Smooth muscle cell (in vitro differentiated cells): ENCODE results near the gene LAG3. TPM values are rescaled to one million over a fixed set of nuclear protein-coding genes. Genes with fewer than 3 reads are reported as not detected.

ENCODE experiments used
- DNase-seq: peaks from one replicate; lab custom pipeline; 2025; ENCODE audit not compliant: unreplicated experiment; lab: John Stamatoyannopoulos, UW
- H2AFZ ChIP-seq: fragments of 200-600 bp; sonication (generic); 2 replicates; pipeline ENCODE4 v1.6.0; 2016; ENCODE audit warnings: antibody characterized with exemption, low read depth, mild to moderate bottlenecking
- H3F3A ChIP-seq: fragments of 200-600 bp; sonication (generic); 2 replicates; pipeline ENCODE4 v1.6.0; 2017; ENCODE audit warnings: antibody characterized with exemption, low read depth
- H3K27ac ChIP-seq: fragments of 200-600 bp; sonication (generic); 2 replicates; pipeline ENCODE4 v1.5.1; 2016; ENCODE audit warnings: low read depth, mild to moderate bottlenecking
- H3K27me3 ChIP-seq: fragments of 200-600 bp; sonication (generic); 2 replicates; pipeline ENCODE4 v1.6.1; 2016; ENCODE audit warnings: low read depth, mild to moderate bottlenecking
- H3K36me3 ChIP-seq: fragments of 200-600 bp; sonication (generic); 2 replicates; pipeline ENCODE4 v1.5.1; 2016; ENCODE audit warnings: low read depth
- H3K4me1 ChIP-seq: fragments of 200-600 bp; sonication (generic); 2 replicates; pipeline ENCODE4 v1.5.1; 2016; ENCODE audit warnings: low read depth
- H3K4me2 ChIP-seq: fragments of 200-600 bp; sonication (generic); 2 replicates; pipeline ENCODE4 v1.6.0; 2016; ENCODE audit warnings: mild to moderate bottlenecking
- H3K4me3 ChIP-seq: fragments of 200-600 bp; sonication (generic); 2 replicates; pipeline ENCODE4 v1.5.1; 2016; ENCODE audit warnings: mild to moderate bottlenecking
- H3K79me2 ChIP-seq: fragments of 200-600 bp; sonication (generic); 2 replicates; pipeline ENCODE4 v1.6.0; 2016; ENCODE audit warnings: low read depth, mild to moderate bottlenecking
- H3K9ac ChIP-seq: fragments of 200-600 bp; sonication (generic); 2 replicates; pipeline ENCODE4 v1.6.0; 2016; ENCODE audit warnings: low read depth
- H3K9me3 ChIP-seq: fragments of 200-600 bp; sonication (generic); replicated peaks from 2 replicates; pipeline ENCODE4 v1.5.1; 2016; ENCODE audit warnings: low read depth
- H4K20me1 ChIP-seq: fragments of 200-600 bp; sonication (generic); 2 replicates; pipeline ENCODE4 v1.6.0; 2016; ENCODE audit warnings: low read depth
- WGBS: methylation state at CpG from one replicate; pipeline ENCODE4 v1.1.7; 2016; ENCODE audit warnings: low lambda C conversion rate; 5-methylcytosine and 5-hydroxymethylcytosine counted together
- polyA plus RNA-seq: library from polyadenylated mRNA; unstranded; fragments of >200 nt; fragmentation: Nextera tagmentation; extraction: Ambion mirVana; gene quantifications from 2 replicates; pipeline ENCODE4 v1.2.1, GENCODE V29; 2016
- total RNA-seq: library from RNA; depleted of rRNA; stranded (reverse); fragments of >200 nt; gene quantifications from 2 replicates; pipeline ENCODE4 v1.2.3, GENCODE V29; 2014
- TF ChIP-seq, protein P1 (sequence below): fragments of 200-600 bp; sonication (generic); IDR thresholded peaks from 2 replicates; pipeline ENCODE4 v1.5.1; 2017; ENCODE audit warnings: borderline replicate concordance, mild to moderate bottlenecking, antibody characterized with exemption; ENCODE audit not compliant: insufficient read depth, poor library complexity, severe bottlenecking

Gene LAG3
- total and polyA plus RNA-seq, 2 experiments from 2014 or later: 0.18 to 1.7 TPM

DNA sequence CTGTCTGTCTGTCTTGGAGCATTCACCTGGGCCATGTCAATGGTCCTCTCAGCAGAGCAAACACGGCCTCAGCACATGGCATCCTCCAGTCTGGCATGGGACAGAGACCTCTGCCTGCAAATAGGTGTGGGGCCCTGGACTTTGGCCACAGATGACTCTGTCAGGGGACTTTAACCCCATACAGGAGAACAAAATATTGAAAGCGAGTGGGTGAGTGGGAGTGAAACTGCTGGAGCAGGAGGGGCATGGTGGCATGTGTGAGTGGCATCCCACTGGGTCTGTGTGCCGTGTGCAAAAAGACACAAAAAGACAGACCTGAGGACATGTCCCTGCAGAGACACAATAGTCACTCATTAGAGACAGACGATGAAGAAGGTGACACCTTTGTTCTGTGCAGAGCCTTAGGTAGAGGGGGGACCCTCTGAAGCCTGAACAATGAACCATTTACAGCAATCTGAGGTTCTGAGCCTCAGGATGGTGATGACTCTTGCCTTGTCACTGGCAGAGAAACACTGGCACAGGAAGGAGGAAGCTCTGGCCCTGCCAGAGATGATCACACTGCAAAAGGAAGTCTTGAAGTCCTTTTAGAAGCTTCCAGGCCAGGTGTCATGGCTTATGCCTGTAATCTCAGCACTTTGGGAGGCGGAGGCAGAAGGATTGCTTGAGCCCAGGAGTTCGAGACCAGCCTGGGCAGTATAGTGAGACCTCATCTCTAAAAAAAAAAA lies 7.5 kb downstream of the LAG3 start:
- Histone ChIP-seq H3K27ac (no peak overlapping the region), H4K20me1 (no peaks in the 10 kb centered on the region), H3K9ac (no peak overlapping the region), H3F3A (no peaks in the 10 kb centered on the region), H3K9me3 (no peaks in the 10 kb centered on the region), H3K36me3 (no peaks in the 10 kb centered on the region), H3K4me1 (peaks cover 20% of the 10 kb centered on the region), H3K79me2 (no peaks in the 10 kb centered on the region), H3K4me2 (no peak overlapping the region), H2AFZ (no peak overlapping the region), H3K4me3 (no peak overlapping the region), H3K27me3 (no peaks in the 10 kb centered on the region)
- no peak for DNase-seq
- WGBS: 92% methylated on average over 6 of the region's 6 CpGs
- TF ChIP-seq, protein P1, sequence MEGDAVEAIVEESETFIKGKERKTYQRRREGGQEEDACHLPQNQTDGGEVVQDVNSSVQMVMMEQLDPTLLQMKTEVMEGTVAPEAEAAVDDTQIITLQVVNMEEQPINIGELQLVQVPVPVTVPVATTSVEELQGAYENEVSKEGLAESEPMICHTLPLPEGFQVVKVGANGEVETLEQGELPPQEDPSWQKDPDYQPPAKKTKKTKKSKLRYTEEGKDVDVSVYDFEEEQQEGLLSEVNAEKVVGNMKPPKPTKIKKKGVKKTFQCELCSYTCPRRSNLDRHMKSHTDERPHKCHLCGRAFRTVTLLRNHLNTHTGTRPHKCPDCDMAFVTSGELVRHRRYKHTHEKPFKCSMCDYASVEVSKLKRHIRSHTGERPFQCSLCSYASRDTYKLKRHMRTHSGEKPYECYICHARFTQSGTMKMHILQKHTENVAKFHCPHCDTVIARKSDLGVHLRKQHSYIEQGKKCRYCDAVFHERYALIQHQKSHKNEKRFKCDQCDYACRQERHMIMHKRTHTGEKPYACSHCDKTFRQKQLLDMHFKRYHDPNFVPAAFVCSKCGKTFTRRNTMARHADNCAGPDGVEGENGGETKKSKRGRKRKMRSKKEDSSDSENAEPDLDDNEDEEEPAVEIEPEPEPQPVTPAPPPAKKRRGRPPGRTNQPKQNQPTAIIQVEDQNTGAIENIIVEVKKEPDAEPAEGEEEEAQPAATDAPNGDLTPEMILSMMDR: no peak

DNA sequence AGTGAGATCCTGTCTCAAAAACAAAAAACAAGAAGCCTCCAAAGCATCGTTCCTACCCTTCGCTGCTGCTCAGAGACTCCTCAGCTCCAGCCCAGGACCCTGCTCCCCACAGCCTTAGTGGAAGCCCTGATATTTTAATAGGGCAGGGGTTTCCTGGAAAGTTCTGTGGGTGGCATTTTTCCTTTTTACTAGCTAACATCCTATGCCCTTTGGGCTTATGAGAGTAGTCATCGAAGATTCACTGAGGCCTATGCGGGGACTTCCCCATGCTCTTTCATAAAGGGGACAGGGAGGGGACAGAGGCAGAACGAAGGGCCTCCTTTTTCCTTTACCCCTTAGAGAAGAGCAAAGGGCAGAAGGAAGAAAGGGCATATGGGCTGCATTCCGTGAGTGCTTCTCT lies 8.3 kb downstream of the LAG3 start:
- no peak overlapping the region for H2AFZ ChIP-seq
- H3K4me2 ChIP-seq: no peak overlapping the region
- H3K79me2 ChIP-seq: no peaks in the 10 kb centered on the region
- H3K9ac ChIP-seq: no peak overlapping the region
- TF ChIP-seq, protein P1: no peak
- H3K9me3 ChIP-seq: no peaks in the 10 kb centered on the region
- H3K36me3 ChIP-seq: no peaks in the 10 kb centered on the region
- no peaks in the 10 kb centered on the region for H3K27me3 ChIP-seq
- H3K4me1 ChIP-seq: peaks cover 20% of the 10 kb centered on the region
- no peaks in the 10 kb centered on the region for H4K20me1 ChIP-seq
- no peak overlapping the region for H3K27ac ChIP-seq
- H3K4me3 ChIP-seq: no peak overlapping the region
- DNase-seq: no peak
- 88% methylated on average over 6 of the region's 6 CpGs for WGBS
- H3F3A ChIP-seq: no peaks in the 10 kb centered on the region

DNA sequence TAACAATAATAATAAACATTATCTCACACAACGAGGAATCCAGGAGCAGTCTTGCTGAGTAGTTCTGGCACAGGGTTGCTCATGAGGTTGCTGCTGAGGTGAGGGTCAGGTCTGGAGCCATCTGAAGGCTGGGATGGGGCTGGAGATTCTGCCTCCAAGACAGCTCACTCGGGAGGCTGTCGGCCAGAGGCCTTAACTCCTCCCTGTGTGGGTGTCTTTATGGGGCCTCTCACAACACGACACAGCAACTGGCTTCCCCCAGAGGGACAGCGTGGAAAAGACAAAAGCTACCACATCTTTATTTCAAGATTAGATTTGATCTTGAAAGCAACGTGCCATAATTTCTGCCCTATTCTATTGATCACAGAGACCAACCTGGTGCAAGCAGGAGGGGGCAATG lies 9.8 kb downstream of the LAG3 start:
- Histone ChIP-seq H3K36me3 (no peaks in the 10 kb centered on the region), H3K9ac (no peak overlapping the region), H4K20me1 (no peaks in the 10 kb centered on the region), H3K79me2 (no peaks in the 10 kb centered on the region), H3K27ac (no peak overlapping the region), H2AFZ (peak overlapping the region; percentile 75), H3K4me2 (no peak overlapping the region), H3K4me3 (no peak overlapping the region), H3K27me3 (no peaks in the 10 kb centered on the region), H3K4me1 (peaks cover 24% of the 10 kb centered on the region), H3F3A (no peaks in the 10 kb centered on the region), H3K9me3 (no peaks in the 10 kb centered on the region)
- DNase-seq: no peak
- TF ChIP-seq, protein P1: no peak
- 42% methylated on average over 6 of the region's 6 CpGs for WGBS
